GM12801 (cell line): ENCODE results near the gene RFXAP.

Source experiments
- CTCF ChIP-seq: IDR thresholded peaks from one replicate; pipeline ENCODE4 v1.5.1; 2011; ENCODE audit warnings: control low read depth; ENCODE audit not compliant: insufficient read length; ENCODE audit errors: extremely low read depth

The RFXAP gene

GRCh38 chr13:36866232-36866631, 47.2 kb downstream of the RFXAP start:
- TF ChIP-seq CTCF: no peak

GRCh38 chr13:36870050-36870692, 51.1 kb downstream of the RFXAP start:
- no peak for TF ChIP-seq CTCF

- TF ChIP-seq CTCF: no peak
Measured at GRCh38 chr13:36872621-36873020, 53.6 kb downstream of the RFXAP start.

GRCh38 chr13:36875431-36875830, 56.4 kb downstream of the RFXAP start:
- TF ChIP-seq CTCF: no peak

GRCh38 chr13:36875961-36876360, 56.9 kb downstream of the RFXAP start:
- no peak for TF ChIP-seq CTCF
